Kidney epithelial cell (primary cell): ENCODE results near the gene FBLL1. TPM values are rescaled to one million over a fixed set of nuclear protein-coding genes. Genes with fewer than 3 reads are reported as not detected.

Experiments used
- DNase-seq: peaks from one replicate; pipeline ENCODE4 v3.0.0-alpha.2; 2010; ENCODE audit warnings: low read depth
- H3K27me3 ChIP-seq: 2 replicates; pipeline ENCODE4 v1.6.0; 2011; ENCODE audit warnings: low read length; ENCODE audit not compliant: control insufficient read depth, insufficient read depth
- H3K36me3 ChIP-seq: 2 replicates; pipeline ENCODE4 v1.5.1; 2011; ENCODE audit warnings: low read length; ENCODE audit not compliant: control insufficient read depth, insufficient read depth
- H3K4me3 ChIP-seq: 2 replicates; pipeline ENCODE4 v1.5.1; 2011; ENCODE audit warnings: low read depth, mild to moderate bottlenecking, control low read depth, low read length
- total RNA-seq: library from RNA; depleted of rRNA; stranded (reverse); fragments of >200 nt; gene quantifications from 2 replicates; pipeline ENCODE4 v1.2.3, GENCODE V29; 2015
- TF ChIP-seq, protein P1 (sequence below): IDR thresholded peaks from 2 replicates; pipeline ENCODE4 v1.5.1; 2011; ENCODE audit warnings: mild to moderate bottlenecking, moderate library complexity, low read length, control low read depth, inconsistent platforms; ENCODE audit not compliant: insufficient read depth, poor library complexity, severe bottlenecking

The FBLL1 gene
- total RNA-seq, 1 donor from 2014 or later = 0.84 TPM

GRCh38 chr5:168489059-168489458, 40.0 kb upstream of the FBLL1 start:
- no peak for DNase-seq
- peaks cover 1% of the 10 kb centered on the region for H3K36me3 ChIP-seq
- TF ChIP-seq, protein P1, sequence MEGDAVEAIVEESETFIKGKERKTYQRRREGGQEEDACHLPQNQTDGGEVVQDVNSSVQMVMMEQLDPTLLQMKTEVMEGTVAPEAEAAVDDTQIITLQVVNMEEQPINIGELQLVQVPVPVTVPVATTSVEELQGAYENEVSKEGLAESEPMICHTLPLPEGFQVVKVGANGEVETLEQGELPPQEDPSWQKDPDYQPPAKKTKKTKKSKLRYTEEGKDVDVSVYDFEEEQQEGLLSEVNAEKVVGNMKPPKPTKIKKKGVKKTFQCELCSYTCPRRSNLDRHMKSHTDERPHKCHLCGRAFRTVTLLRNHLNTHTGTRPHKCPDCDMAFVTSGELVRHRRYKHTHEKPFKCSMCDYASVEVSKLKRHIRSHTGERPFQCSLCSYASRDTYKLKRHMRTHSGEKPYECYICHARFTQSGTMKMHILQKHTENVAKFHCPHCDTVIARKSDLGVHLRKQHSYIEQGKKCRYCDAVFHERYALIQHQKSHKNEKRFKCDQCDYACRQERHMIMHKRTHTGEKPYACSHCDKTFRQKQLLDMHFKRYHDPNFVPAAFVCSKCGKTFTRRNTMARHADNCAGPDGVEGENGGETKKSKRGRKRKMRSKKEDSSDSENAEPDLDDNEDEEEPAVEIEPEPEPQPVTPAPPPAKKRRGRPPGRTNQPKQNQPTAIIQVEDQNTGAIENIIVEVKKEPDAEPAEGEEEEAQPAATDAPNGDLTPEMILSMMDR = no peak
- H3K27me3 ChIP-seq = no peaks in the 10 kb centered on the region
- no peak overlapping the region for H3K4me3 ChIP-seq

DNA sequence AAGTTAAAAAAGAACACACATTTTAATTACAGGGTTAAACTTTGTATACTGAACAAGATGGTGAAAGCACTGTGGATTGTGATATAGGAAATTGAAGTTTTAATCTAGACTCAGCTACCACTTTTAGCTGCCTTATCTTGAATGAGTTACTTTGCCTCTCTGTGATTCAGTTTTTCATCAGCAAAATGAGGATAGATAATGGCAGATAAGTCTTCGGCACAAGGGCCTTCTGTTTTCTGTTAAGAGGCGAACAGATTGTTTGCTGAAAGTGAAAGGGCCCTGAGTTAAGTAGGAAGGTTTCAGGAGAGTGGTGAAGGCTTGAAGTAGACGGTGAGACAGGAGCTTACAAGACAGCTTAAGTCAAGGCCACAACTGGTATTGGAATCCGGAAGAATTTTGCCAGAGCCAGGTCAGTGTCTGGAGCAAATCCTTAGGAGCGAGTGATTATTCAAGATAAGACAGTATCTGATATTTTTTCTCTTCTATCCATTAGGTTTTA, 35.0 kb upstream of the FBLL1 start:
- no peak for DNase-seq
- H3K36me3 ChIP-seq = peaks cover 2% of the 10 kb centered on the region
- no peak overlapping the region for H3K4me3 ChIP-seq
- no peaks in the 10 kb centered on the region for H3K27me3 ChIP-seq
- TF ChIP-seq, protein P1 = no peak

- peaks cover 2% of the 10 kb centered on the region for H3K36me3 ChIP-seq
- TF ChIP-seq, protein P1 = no peak
- no peak for DNase-seq
- no peaks in the 10 kb centered on the region for H3K27me3 ChIP-seq
- H3K4me3 ChIP-seq = no peak overlapping the region
Measured at GRCh38 chr5:168502563-168503237, 26.4 kb upstream of the FBLL1 start.

DNA sequence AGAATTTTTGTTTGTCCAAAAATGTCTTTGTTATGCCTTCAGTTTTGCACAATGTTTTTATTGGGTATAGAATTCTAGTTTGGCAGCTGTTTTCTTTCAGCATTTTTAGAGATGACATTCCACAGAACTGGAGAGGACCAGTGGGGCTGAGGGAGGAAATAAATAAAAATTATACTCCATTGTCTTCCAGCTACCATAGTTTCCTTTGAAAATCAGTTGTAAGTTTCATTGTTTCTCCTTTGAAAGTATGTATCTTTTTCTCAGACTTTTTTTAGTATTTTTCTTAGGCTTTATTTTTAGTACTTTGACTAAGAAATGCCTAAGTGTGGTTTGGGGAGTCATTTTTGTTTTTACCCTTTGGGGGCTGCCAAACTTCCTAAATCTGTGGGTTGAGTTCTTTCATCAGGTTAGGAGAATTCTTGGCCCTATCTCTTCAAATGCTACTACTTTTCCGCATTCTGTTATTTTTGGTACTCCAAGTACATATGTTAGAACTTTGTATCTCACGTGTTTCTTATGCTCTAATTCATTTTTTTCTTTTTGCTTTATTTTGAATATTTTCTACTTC, 15.2 kb upstream of the FBLL1 start:
- Histone ChIP-seq H3K36me3 (peaks cover 3% of the 10 kb centered on the region), H3K4me3 (no peak overlapping the region), H3K27me3 (no peaks in the 10 kb centered on the region)
- no peak for DNase-seq
- TF ChIP-seq, protein P1 = no peak

- no peak for DNase-seq
- no peak overlapping the region for H3K4me3 ChIP-seq
Measured at GRCh38 chr5:168525856-168526255, 3.2 kb upstream of the FBLL1 start.

More at GRCh38 chr5:168525856-168526255, 3.2 kb upstream of the FBLL1 start:
- H3K27me3 ChIP-seq = peaks cover 20% of the 10 kb centered on the region
- H3K36me3 ChIP-seq = no peaks in the 10 kb centered on the region
- TF ChIP-seq, protein P1 = no peak
